AG08395 (cell line): ENCODE measurements around the gene ALKAL2.
A peak's percentile ranks its signal among the peaks of the same experiment; 100 is the strongest.
"Not testable (repeated sequence)": the region's sequence is repeated elsewhere in the genome, so short reads cannot be mapped to it uniquely, and the experiment has no call there.

ENCODE experiments used
- DNase-seq: peaks from one replicate; pipeline ENCODE4 v3.0.0; 2012; ENCODE audit warnings: mixed read lengths, low spot score

ALKAL2 gene, protein sequence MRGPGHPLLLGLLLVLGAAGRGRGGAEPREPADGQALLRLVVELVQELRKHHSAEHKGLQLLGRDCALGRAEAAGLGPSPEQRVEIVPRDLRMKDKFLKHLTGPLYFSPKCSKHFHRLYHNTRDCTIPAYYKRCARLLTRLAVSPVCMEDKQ

DNA sequence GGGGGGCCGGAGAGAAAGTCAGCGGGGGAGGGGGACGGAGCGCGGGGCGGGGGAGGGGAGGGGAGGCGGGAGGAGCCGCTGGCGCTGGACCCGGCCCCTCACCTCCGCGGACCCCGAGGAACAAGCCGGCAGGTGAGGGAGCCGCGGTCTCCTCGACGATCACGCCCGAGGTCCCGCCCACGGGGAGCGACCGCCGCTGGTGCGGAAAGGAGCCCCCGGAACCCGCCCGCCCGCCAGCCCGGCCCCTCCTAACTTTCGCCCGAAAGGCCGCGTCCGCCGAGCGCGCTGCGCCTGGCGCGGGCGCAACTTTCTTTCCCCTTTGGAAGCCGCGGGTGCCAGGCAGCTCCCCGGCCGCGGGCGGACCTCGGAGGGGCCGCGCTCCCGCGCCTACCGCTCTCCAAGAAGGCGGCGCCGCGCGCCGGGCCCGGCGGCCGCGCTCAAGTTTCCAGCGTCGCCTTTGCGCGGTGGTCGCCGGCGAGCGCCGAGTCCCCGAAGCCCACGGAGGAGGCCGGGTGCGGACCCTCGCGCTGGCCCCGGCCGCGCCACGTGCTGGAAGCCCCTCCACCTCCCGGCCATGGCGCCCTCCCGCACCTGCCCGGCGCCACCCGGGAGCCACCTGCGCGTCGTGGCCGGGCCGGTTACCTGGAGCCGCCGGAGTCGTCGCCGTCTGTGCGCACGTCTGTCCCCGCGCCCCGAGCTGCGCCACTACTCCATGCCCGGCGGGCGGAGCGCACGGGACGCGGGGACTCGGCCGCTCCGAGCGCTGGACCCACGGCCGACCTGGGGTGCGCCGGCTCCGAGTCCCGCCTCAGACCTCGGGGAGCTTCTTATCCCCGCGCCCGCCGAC, at the start of gene ALKAL2:
Gene ALKAL2 (minus strand): TSS at position 181 of the 847 bp plus-strand sequence. CDS start 256 bp downstream, outside the sequence.
- DNase-seq: no peak

GRCh38 chr2:336949-337348, 49.1 kb upstream of the ALKAL2 start:
- not testable (repeated sequence) for DNase-seq

DNA sequence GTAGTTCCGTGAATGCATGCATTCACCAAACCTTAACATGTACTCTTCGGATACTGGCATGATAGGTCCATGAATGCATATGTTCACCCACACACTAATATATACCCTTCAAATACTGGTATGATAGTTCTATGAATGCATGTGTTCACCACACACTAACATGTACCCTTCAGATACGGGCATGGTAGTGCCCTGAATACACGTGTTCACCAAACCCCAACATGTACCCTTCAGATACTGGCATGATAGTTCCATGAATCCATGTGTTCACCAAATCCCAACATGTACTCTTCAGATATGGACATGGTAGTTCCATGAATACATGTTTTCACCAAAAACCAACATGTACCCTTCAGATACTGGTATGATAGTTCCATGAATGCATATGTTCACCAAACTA, 48.5 kb upstream of the ALKAL2 start:
- no peak for DNase-seq

DNA sequence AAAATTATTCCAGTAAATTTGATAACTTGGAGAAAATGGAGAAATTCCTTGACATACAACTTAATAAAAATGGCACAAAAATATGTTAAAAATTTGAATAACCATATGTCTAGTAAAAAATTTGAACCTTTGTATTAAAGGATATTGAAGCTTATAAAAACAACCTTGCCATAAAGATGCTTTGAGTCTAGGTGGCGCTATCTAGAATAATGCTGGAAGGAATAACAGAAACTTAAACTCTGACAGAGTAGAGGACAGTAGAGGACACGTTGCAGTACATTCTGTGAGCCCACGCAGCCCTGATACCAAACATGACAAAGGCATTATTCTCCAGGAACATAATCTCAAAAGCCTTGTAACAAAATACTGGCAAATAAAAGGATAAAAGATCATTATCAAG, 44.7 kb upstream of the ALKAL2 start:
- DNase-seq: no peak

GRCh38 chr2:328761-329160, 40.9 kb upstream of the ALKAL2 start:
- DNase-seq: no peak

DNA sequence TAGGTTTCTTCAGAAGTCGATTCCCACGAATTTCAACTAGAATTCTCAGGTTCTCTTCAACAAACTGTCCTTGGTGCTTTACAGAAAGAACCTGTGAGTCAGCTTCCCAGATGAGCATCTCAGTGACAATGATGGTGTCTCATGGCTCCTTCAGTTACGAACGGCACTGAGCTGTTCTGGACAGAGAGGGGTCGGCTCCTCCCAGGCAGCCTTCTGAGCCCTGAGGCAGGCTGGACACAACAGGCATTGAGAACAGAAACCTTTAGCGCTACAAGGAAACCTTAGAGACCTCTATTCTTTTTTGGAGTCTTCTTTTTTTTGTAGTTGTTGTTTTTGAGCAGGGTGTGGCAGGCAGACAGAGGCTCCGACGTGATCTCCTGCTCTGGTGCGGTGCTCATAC, 35.1 kb upstream of the ALKAL2 start:
- DNase-seq: no peak

DNA sequence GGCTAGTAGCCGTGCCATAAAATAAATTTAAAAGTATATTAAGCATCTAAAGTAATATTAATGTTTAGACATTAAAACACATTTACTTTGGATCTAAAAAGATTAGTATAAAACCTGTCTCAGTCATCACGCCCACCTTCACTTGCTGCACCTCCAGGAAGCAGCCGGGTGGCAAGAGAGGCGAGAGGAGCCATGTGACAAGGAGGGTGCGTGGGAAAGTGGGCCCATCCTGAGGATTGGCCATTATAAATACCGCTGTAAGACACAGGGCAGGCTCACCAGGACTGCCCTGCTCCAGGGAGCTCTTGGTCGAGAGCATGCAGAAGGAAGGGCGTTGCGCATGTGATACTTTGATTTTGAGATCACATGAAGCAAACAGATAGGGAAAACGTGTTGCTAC, 34.4 kb upstream of the ALKAL2 start:
- DNase-seq: no peak

DNA sequence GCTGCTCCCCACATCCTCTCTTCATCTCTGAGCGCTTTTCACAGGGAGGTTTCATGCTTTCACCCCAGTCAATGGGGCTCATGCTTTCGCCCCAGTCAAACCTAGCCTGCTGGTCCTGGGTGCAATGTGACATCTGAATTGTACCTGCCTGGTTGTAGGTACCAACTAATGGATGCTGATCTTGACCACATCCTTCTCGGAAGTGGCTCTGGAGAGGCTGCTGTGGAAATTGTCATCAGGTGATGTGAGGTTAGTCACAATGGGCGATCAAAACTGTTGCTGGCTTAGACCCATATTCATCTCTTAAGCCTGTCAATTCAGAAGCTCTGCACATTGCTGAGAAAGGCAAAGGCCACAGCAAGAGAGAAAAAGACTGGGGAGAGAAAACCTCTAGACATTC, 32.7 kb upstream of the ALKAL2 start:
- DNase-seq: no peak

GRCh38 chr2:319059-319600, 31.2 kb upstream of the ALKAL2 start:
- no peak for DNase-seq

DNA sequence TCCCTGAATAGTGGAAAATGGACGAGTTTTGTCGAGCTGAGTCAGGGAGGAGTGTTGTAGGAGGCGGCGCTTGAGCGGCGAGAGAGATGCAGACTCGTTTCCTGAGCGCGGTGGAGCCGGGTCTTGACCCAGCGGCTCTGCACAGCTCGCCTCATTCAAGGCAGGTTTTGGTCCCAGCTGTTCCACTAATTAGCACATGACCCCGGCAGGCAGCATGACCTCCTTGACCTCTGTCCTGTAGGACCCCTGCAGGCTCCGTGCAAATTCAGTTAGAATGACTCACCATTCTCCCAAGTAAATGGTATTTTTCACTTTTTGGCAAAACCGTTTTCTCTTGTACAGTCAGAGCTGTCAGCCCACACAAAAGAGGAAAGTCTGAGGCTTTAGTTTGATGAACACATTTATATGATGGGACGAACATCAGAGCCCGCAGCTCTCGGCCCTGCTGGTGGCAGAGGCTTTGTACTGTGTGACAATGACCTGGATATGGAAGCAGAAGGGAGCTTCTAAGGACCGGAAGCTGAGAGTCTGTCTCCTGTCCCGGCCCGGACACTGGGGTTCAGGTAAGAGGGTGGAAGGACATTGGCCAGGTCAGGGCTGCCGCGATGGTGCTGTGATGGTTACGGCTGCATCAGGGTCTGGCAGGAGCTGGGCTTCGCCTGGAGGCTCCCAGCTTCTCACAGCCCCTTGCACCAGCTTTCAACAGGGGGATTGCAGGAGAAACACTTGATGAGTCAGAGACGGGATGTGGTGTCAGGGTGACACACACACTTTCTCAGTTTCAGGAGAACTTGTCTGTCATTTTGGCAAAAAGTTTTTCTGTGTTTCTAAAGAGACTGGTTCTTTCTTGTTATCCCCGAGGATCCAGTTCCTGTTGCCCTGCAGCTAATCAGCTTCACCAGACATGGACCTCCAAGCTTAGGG, 29.9 kb upstream of the ALKAL2 start:
- peak; percentile 32 for DNase-seq

- no peak for DNase-seq
These were observed 28.5 kb upstream of the ALKAL2 start for GRCh38 chr2:316381-316780.

- DNase-seq: not testable (repeated sequence)
These were observed 28.0 kb upstream of the ALKAL2 start for GRCh38 chr2:315925-316324.

GRCh38 chr2:314561-315336, 26.9 kb upstream of the ALKAL2 start:
- DNase-seq: no peak

- DNase-seq: no peak
These were observed 26.1 kb upstream of the ALKAL2 start for GRCh38 chr2:313991-314390.

GRCh38 chr2:310994-311393, 23.1 kb upstream of the ALKAL2 start:
- DNase-seq: no peak

GRCh38 chr2:309954-310510, 22.1 kb upstream of the ALKAL2 start:
- DNase-seq: no peak

GRCh38 chr2:309148-309953, 21.5 kb upstream of the ALKAL2 start:
- no peak for DNase-seq

DNA sequence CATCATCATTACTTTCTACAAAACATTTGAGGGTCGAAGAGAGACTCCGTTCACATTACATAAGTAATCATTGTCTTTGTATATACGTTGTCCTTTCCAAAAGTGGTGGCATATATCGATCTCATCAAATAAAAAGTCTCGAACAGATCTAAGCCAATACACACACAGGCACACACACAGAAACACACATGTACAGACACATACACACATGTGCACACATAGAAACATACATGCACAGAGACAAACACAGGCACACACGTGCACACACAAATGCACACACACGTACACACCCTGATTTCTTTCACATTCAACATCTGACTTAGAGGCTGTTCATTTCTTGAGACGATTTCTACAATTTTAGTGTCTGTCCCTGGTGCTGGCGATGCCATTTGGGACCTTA, 17.5 kb upstream of the ALKAL2 start:
- DNase-seq: no peak

DNA sequence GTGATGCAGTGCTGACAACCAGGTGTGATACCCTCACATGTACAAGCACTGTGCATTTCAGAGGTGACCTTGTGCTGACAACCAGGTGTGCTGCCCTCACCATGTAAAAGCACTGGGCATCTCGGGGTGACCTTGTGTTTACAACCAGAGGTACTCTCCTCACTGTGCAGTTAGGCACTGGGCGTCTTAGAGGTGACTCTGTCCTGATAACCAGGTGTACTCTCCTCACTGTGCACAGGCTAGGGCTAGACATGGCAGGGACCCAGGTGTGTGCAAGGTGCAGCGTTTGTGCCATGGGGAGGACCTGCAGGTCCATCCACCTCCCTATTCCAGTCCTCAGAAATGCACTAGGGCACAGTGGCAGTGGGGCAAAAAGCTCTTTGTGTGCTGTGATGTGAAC, 8.5 kb upstream of the ALKAL2 start:
- DNase-seq: no peak

DNA sequence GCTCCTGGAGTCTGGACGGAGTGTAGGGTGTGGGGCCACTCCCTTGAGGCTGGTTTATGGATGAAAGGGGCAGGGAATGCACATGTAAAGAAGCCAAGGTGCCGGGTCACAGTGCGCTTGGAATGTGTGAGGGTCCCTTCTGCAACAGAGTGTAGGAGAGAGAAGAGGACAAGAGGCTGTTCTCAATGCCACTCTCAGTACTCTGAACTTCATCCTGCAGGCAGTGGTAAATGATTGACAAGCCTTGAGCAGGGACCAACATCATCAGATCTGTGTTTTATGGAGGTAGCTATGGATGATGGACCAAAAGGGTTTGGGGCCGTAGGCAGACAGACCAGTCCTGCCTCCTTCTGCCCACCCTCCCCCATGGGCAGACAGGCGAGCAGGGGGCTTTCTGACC, 7.2 kb upstream of the ALKAL2 start:
- DNase-seq: no peak
